Measurements from ENCODE around the gene ST6GALNAC4.

The ST6GALNAC4 gene

DNA sequence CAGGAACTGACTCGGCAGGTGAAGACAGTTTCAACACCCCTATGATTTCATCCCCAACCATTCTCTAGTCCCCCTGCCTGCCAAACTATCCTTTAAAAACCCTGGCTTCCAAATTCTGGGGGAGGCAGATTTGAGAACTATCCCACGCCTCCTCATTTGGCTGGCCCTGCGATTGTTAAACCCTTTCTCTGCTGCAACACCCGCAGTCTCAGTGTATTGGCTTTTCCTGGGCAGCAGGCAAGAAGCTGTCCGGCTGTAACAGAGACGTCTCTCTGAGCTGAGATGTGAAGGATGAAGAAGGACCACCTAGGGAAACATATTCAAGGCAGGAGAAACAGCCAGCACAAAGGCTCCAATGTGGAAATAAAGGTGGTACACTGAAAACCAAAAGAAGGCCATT is 24.0 kb downstream of the ST6GALNAC4 start:
- H3K27ac ChIP-seq = no peak overlapping the region
- TF ChIP-seq, protein P1, sequence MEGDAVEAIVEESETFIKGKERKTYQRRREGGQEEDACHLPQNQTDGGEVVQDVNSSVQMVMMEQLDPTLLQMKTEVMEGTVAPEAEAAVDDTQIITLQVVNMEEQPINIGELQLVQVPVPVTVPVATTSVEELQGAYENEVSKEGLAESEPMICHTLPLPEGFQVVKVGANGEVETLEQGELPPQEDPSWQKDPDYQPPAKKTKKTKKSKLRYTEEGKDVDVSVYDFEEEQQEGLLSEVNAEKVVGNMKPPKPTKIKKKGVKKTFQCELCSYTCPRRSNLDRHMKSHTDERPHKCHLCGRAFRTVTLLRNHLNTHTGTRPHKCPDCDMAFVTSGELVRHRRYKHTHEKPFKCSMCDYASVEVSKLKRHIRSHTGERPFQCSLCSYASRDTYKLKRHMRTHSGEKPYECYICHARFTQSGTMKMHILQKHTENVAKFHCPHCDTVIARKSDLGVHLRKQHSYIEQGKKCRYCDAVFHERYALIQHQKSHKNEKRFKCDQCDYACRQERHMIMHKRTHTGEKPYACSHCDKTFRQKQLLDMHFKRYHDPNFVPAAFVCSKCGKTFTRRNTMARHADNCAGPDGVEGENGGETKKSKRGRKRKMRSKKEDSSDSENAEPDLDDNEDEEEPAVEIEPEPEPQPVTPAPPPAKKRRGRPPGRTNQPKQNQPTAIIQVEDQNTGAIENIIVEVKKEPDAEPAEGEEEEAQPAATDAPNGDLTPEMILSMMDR (conservative IDR thresholded peaks at IDR 0.05) = no peak
- no peak for TF ChIP-seq ZFX (IDR thresholded peaks at IDR 0.05)

GRCh38 chr9:127890053-127890452 is 26.8 kb downstream of the ST6GALNAC4 start:
- no peak overlapping the region for H3K27ac ChIP-seq
- TF ChIP-seq ZFX (IDR thresholded peaks at IDR 0.05) = no peak
- TF ChIP-seq, protein P1 (conservative IDR thresholded peaks at IDR 0.05) = no peak

DNA sequence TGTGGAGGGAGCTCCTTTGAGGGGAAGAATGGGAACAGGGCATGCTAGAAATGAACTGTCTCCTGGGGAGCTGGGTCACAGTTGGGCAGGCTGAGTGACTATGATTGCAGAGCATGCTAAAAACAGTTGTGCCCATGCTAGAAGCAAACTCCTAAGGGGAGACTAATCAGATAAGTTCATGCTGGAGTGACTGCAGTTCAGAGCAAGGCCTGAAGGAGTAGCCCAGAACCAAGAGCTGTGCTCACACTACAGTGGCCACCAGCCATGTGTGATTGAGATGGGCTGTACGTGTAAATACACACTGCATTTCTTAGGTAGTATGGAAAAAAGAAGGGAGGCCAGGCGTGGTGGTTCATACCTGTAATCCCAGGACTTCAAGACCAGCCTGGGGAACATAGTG is 29.0 kb downstream of the ST6GALNAC4 start:
- no peak overlapping the region for H3K27ac ChIP-seq
- TF ChIP-seq ZFX (IDR thresholded peaks at IDR 0.05) = no peak
- TF ChIP-seq, protein P1 (conservative IDR thresholded peaks at IDR 0.05) = no peak

DNA sequence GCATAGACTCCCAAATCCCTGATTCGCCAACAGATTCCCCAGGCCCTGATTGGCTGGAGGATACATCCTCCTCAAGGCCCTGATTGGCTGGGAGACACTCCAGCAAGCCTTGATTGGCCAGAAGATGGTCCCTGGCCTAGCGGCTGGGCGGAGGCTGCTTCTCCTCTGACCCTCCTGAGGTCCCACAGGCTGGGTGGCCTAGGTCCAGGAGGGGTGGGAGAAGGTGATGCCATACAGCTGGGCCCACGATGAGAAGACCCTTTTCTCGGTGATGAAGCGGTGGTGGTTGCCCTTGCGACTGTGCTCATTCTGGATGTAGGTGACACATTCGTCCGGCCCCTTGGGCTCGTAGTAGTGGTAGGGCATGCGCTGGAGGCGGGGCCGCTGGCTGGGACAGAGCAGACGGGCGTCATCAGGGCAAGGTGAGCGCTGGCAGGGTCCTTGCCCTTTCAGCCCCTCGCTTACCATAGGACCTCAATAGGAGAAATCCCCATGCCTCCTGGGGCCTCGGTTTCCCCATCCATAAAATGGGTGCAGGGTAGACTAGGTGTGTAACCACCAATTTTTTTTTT is 30.4 kb downstream of the ST6GALNAC4 start:
- H3K27ac ChIP-seq = no peak overlapping the region
- TF ChIP-seq ZFX (IDR thresholded peaks at IDR 0.05) = no peak

DNA sequence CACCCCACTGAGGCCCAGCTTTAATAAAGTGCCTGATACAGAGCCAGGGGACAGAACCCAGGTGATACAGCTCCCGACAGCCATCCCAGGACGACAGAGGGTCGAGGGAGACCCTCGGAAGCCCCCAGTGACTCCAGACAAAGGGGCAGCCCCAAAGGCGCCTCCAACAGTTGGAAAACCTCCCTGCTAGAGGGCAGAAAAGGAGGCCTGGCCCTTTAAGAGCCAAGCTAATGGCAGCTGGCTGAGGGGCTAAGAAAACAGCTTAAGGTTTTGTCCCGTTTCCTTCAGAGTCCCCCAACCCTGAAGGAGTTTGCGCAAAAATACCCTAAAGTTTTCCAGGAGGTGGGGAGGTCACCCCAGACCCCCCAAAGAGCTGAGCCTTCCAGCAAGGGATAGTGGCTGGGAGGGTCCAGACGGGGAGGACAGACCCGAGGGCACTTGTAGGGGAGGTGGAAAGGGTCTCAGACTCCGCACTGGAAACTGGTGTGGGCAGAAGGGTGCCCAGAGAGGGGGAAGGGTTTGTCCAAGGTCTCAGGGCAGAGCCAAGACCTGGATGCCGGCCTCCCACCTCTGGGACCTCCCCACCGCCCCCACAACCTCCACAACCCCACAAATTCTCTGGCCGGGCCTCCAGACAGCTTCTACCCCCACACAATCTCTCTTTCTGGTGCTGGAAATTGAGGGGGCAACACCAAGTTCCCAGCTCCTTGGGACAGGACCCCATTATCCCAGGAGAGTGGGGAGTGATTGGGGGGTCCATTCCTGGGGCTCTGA is 31.1 kb downstream of the ST6GALNAC4 start:
- no peak for TF ChIP-seq ZFX (IDR thresholded peaks at IDR 0.05)
- TF ChIP-seq, protein P1 (conservative IDR thresholded peaks at IDR 0.05) = no peak
- no peak overlapping the region for H3K27ac ChIP-seq

GRCh38 chr9:127884976-127885490 is 31.8 kb downstream of the ST6GALNAC4 start:
- no peak overlapping the region for H3K27ac ChIP-seq
- TF ChIP-seq, protein P1 (conservative IDR thresholded peaks at IDR 0.05) = no peak
- TF ChIP-seq ZFX (IDR thresholded peaks at IDR 0.05) = no peak

GRCh38 chr9:127884427-127884911 is 32.4 kb downstream of the ST6GALNAC4 start:
- TF ChIP-seq, protein P1 (conservative IDR thresholded peaks at IDR 0.05) = no peak
- TF ChIP-seq ZFX (IDR thresholded peaks at IDR 0.05) = no peak

More at GRCh38 chr9:127884427-127884911, 32.4 kb downstream of the ST6GALNAC4 start:
- no peak overlapping the region for H3K27ac ChIP-seq
